IMR-90 (cell line): ENCODE measurements around the gene EMSY. TPM values are rescaled to one million over a fixed set of nuclear protein-coding genes. Genes with fewer than 3 reads are reported as not detected.

Experiments used
- ATAC-seq: fragments of 200-7000 bp; cut with Tn5 transposase; 2 replicates; pipeline ENCODE4 v1.9.1; 2020; ENCODE audit warnings: low read depth, mild to moderate bottlenecking, moderate library complexity
- BruUV-seq: library from RNA; stranded (reverse); fragments of 400-500 nt; replicated peaks from 2 replicates; lab custom pipeline; 2021; lab: Mats Ljungman, UMichigan
- CTCF ChIA-PET: fragments of 300-600 bp; formaldehyde crosslinking; extraction: SDS; loops from one replicate; lab custom pipeline; 2021; ENCODE audit warnings: antibody characterized with exemption; lab: Yijun Ruan, JAX
- POLR2A ChIA-PET: fragments of 300-600 bp; sonication (Branson Sonifier 250); formaldehyde crosslinking; loops from one replicate; lab custom pipeline; 2022; ENCODE audit warnings: antibody characterized with exemption; ENCODE audit not compliant: unreplicated experiment; lab: Charles Lee
- DNase-seq: peaks from one replicate; pipeline ENCODE4 v3.0.0; 2013
- H2AFZ ChIP-seq: replicated peaks from 2 replicates; pipeline ENCODE3; 2013; ENCODE audit warnings: low read length, mild to moderate bottlenecking; ENCODE audit not compliant: poor library complexity
- H2AK5ac ChIP-seq: 2 replicates; pipeline ENCODE4 v1.6.1; 2013; ENCODE audit warnings: low read depth, low read length, inconsistent platforms
- H2AK9ac ChIP-seq: replicated peaks from 2 replicates; pipeline ENCODE3; 2013; ENCODE audit warnings: mild to moderate bottlenecking, low read depth, low read length, moderate library complexity; ENCODE audit not compliant: poor library complexity
- H2BK120ac ChIP-seq: 2 replicates; pipeline ENCODE4 v1.6.1; 2013; ENCODE audit warnings: low read depth, low read length, inconsistent platforms
- H2BK15ac ChIP-seq: 3 replicates; pipeline ENCODE4 v1.6.1; 2013; ENCODE audit warnings: low read depth, low read length, inconsistent platforms
- H2BK20ac ChIP-seq: 2 replicates; pipeline ENCODE4 v1.6.1; 2013; ENCODE audit warnings: low read depth, mild to moderate bottlenecking, inconsistent platforms, low read length, moderate library complexity
- H2BK5ac ChIP-seq: 2 replicates; pipeline ENCODE4 v1.6.1; 2013; ENCODE audit warnings: mild to moderate bottlenecking, low read depth, low read length, inconsistent platforms; ENCODE audit not compliant: poor library complexity, severe bottlenecking
- H3K14ac ChIP-seq: replicated peaks from 2 replicates; pipeline ENCODE4 v1.6.1; 2013; ENCODE audit warnings: low read depth, low read length, inconsistent platforms
- H3K18ac ChIP-seq: 2 replicates; pipeline ENCODE4 v1.6.1; 2013; ENCODE audit warnings: low read depth, low read length, control low read depth
- H3K23ac ChIP-seq: 2 replicates; pipeline ENCODE4 v1.6.1; 2013; ENCODE audit warnings: low read depth, low read length, inconsistent platforms
- H3K27ac ChIP-seq: 2 replicates; pipeline ENCODE4 v1.5.1; 2013; ENCODE audit warnings: mild to moderate bottlenecking, control low read depth, low read length; ENCODE audit not compliant: insufficient read depth
- H3K27me3 ChIP-seq: 2 replicates; pipeline ENCODE4 v1.6.1; 2013; ENCODE audit warnings: low read length; ENCODE audit not compliant: control insufficient read depth, insufficient read depth
- H3K36me3 ChIP-seq: 2 replicates; pipeline ENCODE4 v1.6.1; 2013; ENCODE audit warnings: low read length, mixed read lengths; ENCODE audit not compliant: control insufficient read depth, insufficient read depth
- H3K4ac ChIP-seq: 2 replicates; pipeline ENCODE4 v1.6.1; 2013; ENCODE audit warnings: low read depth, low read length, inconsistent platforms
- H3K4me1 ChIP-seq: 2 replicates; pipeline ENCODE4 v1.6.1; 2013; ENCODE audit warnings: low read length, mixed read lengths; ENCODE audit not compliant: control insufficient read depth, insufficient read depth
- H3K4me2 ChIP-seq: 2 replicates; pipeline ENCODE4 v1.6.1; 2013; ENCODE audit warnings: low read depth, mild to moderate bottlenecking, control low read depth, low read length, moderate library complexity
- H3K4me3 ChIP-seq: 2 replicates; pipeline ENCODE4 v1.5.1; 2013; ENCODE audit warnings: low read depth, mild to moderate bottlenecking, control low read depth, low read length, moderate library complexity; ENCODE audit not compliant: insufficient read depth
- H3K56ac ChIP-seq: 2 replicates; pipeline ENCODE4 v1.6.1; 2013; ENCODE audit warnings: low read length, inconsistent platforms; ENCODE audit not compliant: insufficient read depth; ENCODE audit errors: extremely low read depth
- H3K79me1 ChIP-seq, 2 experiments: 2 replicates each; pipeline ENCODE4 v1.6.1; 2013; ENCODE audit warnings: low read length in 2 of 2, inconsistent platforms in 1 of 2, low read depth in 1 of 2
- H3K9ac ChIP-seq: 2 replicates; pipeline ENCODE4 v1.6.1; 2013; ENCODE audit warnings: low read depth, low read length, control low read depth
- H3K9me1 ChIP-seq: 2 replicates; pipeline ENCODE4 v1.6.1; 2013; ENCODE audit warnings: low read length, inconsistent platforms; ENCODE audit not compliant: insufficient read depth
- H3K9me3 ChIP-seq: 2 replicates; pipeline ENCODE4 v1.6.1; 2013; ENCODE audit warnings: low read length; ENCODE audit not compliant: control insufficient read depth, insufficient read depth
- H4K20me1 ChIP-seq: 2 replicates; pipeline ENCODE4 v1.6.1; 2013; ENCODE audit warnings: low read length, inconsistent platforms; ENCODE audit not compliant: insufficient read depth
- H4K5ac ChIP-seq: 2 replicates; pipeline ENCODE4 v1.6.1; 2013; ENCODE audit warnings: mild to moderate bottlenecking, low read depth, low read length, control low read depth
- H4K8ac ChIP-seq, 2 experiments: 2 replicates each; pipeline ENCODE4 v1.6.1; 2013; ENCODE audit warnings: low read depth in 2 of 2, low read length in 2 of 2, control low read depth in 1 of 2, inconsistent platforms in 1 of 2
- H4K91ac ChIP-seq: 2 replicates; pipeline ENCODE4 v1.6.1; 2013; ENCODE audit warnings: low read depth, low read length, inconsistent platforms; ENCODE audit not compliant: insufficient read depth
- MXI1 ChIP-seq: IDR thresholded peaks from 2 replicates; pipeline ENCODE4 v1.6.1; 2012; ENCODE audit warnings: low read depth, mild to moderate bottlenecking, low read length, moderate library complexity, borderline replicate concordance
- NFE2L2 ChIP-seq: fragments of 150-350 bp; IDR thresholded peaks from 2 replicates; pipeline ENCODE4 v1.6.1; 2016; ENCODE audit warnings: low read depth, mild to moderate bottlenecking, low read length
- POLR2A ChIP-seq: IDR thresholded peaks from 2 replicates; pipeline ENCODE4 v1.6.1; 2012; ENCODE audit warnings: mild to moderate bottlenecking, low read depth, low read length
- RAD21 ChIP-seq: IDR thresholded peaks from 2 replicates; pipeline ENCODE4 v1.6.1; 2012; ENCODE audit warnings: low read length, improper control_type of control experiment
- RCOR1 ChIP-seq: IDR thresholded peaks from 2 replicates; pipeline ENCODE4 v1.6.1; 2012; ENCODE audit warnings: mild to moderate bottlenecking, low read length, improper control_type of control experiment; ENCODE audit not compliant: insufficient replicate concordance
- SMC3 ChIP-seq: fragments of 150-350 bp; IDR thresholded peaks from 2 replicates; pipeline ENCODE4 v1.6.1; 2016; ENCODE audit warnings: low read depth, mild to moderate bottlenecking, antibody characterized with exemption, low read length, moderate library complexity
- WGBS, 2 experiments: methylation state at CpG; one replicate each; pipeline versions ENCODE4 v1.1.5 to v1.1.7; 2013; ENCODE audit warnings: missing lambda C conversion rate in 2 of 2; ENCODE audit not compliant: insufficient read length in 1 of 2; ENCODE audit errors: extremely low coverage in 2 of 2; 5-methylcytosine and 5-hydroxymethylcytosine counted together
- dilution Hi-C: fragments of 300-500 bp; cut with HindIII; formaldehyde crosslinking; loops from one replicate; pipeline ENCODE4 v1.14.3; 2018; ENCODE audit warnings: low sequenced_read_pairs; ENCODE audit not compliant: unreplicated experiment
- in situ Hi-C: fragments of 300-500 bp; cut with MboI; formaldehyde crosslinking; loops from 3 replicates; pipeline ENCODE4 v1.14.3; 2019; ENCODE audit warnings: low sequenced_read_pairs, inconsistent platforms, mixed read lengths
- intact Hi-C: fragments of 100-400 bp; cut with micrococcal nuclease; formaldehyde crosslinking; loops from 2 replicates; pipeline ENCODE4 v1.10.0; 2022
- polyA plus RNA-seq, 3 experiments: library from polyadenylated mRNA; depleted of rRNA; stranded (reverse); fragments of >200 nt; gene quantifications; 2 replicates each; pipeline ENCODE4 v1.2.3, GENCODE V29; 2012; ENCODE audit warnings: low replicate concordance in 1 of 3
- total RNA-seq: library from RNA; depleted of rRNA; stranded (reverse); fragments of >200 nt; gene quantifications from 2 replicates; pipeline ENCODE4 v1.2.3, GENCODE V29; 2012
- TF ChIP-seq, protein P1 (sequence below): conservative IDR thresholded peaks from 2 replicates; pipeline ENCODE4 v1.5.1; 2012; ENCODE audit warnings: mild to moderate bottlenecking, low read depth, low read length, improper control_type of control experiment
- TF ChIP-seq, protein P2 (sequence below): fragments of 150-350 bp; IDR thresholded peaks from 2 replicates; pipeline ENCODE4 v1.6.1; 2016; ENCODE audit warnings: low read depth, mild to moderate bottlenecking, low read length, moderate library complexity, borderline replicate concordance
- TF ChIP-seq, protein P3 (sequence below): fragments of 150-350 bp; IDR thresholded peaks from 2 replicates; pipeline ENCODE4 v1.6.1; 2017; ENCODE audit warnings: mild to moderate bottlenecking, antibody characterized with exemption, low read length, low read depth

The EMSY gene
- total and polyA plus RNA-seq, 2 of the 4 experiments (the other 2 are of a cell fraction) = 14.1 to 22.0 TPM

DNA sequence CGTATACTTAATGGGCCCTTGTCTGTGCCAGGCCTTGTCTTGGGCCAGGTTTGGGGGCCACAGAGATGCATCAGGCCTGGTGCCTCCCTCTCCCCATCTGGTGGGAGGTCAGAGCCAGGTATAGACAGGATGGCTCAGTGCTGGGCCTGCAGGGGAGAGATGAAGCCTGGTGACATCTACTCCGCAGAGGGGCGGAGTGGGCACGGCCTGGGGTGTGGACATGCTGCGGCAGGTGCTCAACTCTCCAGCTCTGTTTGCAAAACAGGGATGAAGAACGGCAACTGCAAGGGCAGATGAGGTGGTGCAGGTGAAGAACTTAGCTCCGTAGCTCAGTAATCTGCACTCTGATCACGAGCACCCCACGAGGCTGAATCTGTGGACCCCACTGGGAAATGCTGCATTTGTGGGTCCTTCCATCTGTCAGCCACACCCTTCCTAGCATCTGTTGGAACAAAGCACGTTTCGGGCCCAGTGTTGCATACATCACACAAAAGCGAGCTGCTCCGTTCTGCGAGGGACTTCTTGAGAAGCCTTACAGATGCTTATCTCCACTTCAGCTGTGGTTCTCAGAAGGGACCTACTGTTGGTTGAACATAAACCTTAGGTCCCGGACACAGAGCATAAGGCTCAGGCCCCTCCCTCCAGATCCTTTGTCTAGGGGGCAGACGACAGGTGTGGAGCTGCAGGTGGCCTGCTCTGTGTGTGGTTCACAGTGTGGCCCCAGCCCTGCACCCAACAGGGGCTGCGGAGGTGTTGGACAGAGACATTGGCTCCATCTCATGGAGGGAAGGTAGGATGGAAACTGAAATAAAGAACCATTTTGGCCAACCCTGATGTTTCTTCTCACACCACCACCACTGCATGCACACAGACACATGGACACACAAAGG, 147.5 kb downstream of the EMSY start:
- TF ChIP-seq, protein P1, sequence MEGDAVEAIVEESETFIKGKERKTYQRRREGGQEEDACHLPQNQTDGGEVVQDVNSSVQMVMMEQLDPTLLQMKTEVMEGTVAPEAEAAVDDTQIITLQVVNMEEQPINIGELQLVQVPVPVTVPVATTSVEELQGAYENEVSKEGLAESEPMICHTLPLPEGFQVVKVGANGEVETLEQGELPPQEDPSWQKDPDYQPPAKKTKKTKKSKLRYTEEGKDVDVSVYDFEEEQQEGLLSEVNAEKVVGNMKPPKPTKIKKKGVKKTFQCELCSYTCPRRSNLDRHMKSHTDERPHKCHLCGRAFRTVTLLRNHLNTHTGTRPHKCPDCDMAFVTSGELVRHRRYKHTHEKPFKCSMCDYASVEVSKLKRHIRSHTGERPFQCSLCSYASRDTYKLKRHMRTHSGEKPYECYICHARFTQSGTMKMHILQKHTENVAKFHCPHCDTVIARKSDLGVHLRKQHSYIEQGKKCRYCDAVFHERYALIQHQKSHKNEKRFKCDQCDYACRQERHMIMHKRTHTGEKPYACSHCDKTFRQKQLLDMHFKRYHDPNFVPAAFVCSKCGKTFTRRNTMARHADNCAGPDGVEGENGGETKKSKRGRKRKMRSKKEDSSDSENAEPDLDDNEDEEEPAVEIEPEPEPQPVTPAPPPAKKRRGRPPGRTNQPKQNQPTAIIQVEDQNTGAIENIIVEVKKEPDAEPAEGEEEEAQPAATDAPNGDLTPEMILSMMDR = no peak
- TF ChIP-seq POLR2A (no peak), MXI1 (no peak), NFE2L2 (no peak), RAD21 (no peak), RCOR1 (no peak), SMC3 (no peak)
- TF ChIP-seq, protein P2, sequence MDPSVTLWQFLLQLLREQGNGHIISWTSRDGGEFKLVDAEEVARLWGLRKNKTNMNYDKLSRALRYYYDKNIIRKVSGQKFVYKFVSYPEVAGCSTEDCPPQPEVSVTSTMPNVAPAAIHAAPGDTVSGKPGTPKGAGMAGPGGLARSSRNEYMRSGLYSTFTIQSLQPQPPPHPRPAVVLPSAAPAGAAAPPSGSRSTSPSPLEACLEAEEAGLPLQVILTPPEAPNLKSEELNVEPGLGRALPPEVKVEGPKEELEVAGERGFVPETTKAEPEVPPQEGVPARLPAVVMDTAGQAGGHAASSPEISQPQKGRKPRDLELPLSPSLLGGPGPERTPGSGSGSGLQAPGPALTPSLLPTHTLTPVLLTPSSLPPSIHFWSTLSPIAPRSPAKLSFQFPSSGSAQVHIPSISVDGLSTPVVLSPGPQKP = no peak
- TF ChIP-seq, protein P3, sequence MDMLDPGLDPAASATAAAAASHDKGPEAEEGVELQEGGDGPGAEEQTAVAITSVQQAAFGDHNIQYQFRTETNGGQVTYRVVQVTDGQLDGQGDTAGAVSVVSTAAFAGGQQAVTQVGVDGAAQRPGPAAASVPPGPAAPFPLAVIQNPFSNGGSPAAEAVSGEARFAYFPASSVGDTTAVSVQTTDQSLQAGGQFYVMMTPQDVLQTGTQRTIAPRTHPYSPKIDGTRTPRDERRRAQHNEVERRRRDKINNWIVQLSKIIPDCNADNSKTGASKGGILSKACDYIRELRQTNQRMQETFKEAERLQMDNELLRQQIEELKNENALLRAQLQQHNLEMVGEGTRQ = no peak

More for the DNA sequence above, 147.5 kb downstream of the EMSY start:
- H3K27me3 ChIP-seq = peaks cover 5% of the 10 kb centered on the region; the same call in 1 of the 2 replicates
- H3K9ac ChIP-seq = no peak overlapping the region
- H3K56ac ChIP-seq = no peak overlapping the region
- H3K14ac ChIP-seq = no peak overlapping the region
- WGBS, 2 experiments = 98% methylated on average over 9 of the region's 17 CpGs; no CpG with 5 or more reads in 1 of the 2 experiments
- H3K18ac ChIP-seq = no peak overlapping the region
- POLR2A ChIA-PET = no interaction called here
- no peak overlapping the region for H3K23ac ChIP-seq
- no peak overlapping the region for H2BK5ac ChIP-seq
- H2AK9ac ChIP-seq = no peak overlapping the region
- H2BK15ac ChIP-seq = no peak overlapping the region
- H3K9me3 ChIP-seq = no peaks in the 10 kb centered on the region
- no peak overlapping the region for H4K8ac ChIP-seq
- no peak for DNase-seq
- no peaks in the 10 kb centered on the region for H3K36me3 ChIP-seq
- in situ Hi-C loops = no loop called here
- H2BK20ac ChIP-seq = no peak overlapping the region
- H3K4ac ChIP-seq = no peak overlapping the region
- no TSS peak for BruUV-seq
- no peaks in the 10 kb centered on the region; the same call in 1 of the 2 replicates for H3K9me1 ChIP-seq
- no peak overlapping the region for H2BK120ac ChIP-seq
- no peak overlapping the region for H4K5ac ChIP-seq
- no peak overlapping the region for H3K4me3 ChIP-seq
- H3K4me2 ChIP-seq = no peak overlapping the region
- H4K91ac ChIP-seq = no peak overlapping the region
- H3K27ac ChIP-seq = no peak overlapping the region
- CTCF ChIA-PET = interaction anchor here (0.8 kb wide), 1 partner anchor 88 kb away, joined by 3 read pairs; no protein-coding TSS in a partner anchor
- ATAC-seq = no peak
- intact Hi-C loops = no loop called here
- no peak overlapping the region for H2AK5ac ChIP-seq
- H3K79me1 ChIP-seq = no peaks in the 10 kb centered on the region
- H4K20me1 ChIP-seq = no peaks in the 10 kb centered on the region
- dilution Hi-C loops = no loop called here
- H3K4me1 ChIP-seq = peaks cover 7% of the 10 kb centered on the region
- no peak overlapping the region for H2AFZ ChIP-seq
